ENCODE data around the gene MBD5. TPM values are rescaled to one million over a fixed set of nuclear protein-coding genes. Genes with fewer than 3 reads are reported as not detected.

MBD5 gene
- total RNA-seq, 1 donor from 2014 or later, result 15.0 TPM

- no peak for DNase-seq (ENCODE audit: low read depth)
Observed at GRCh38 chr2:148039783-148040182, 18.9 kb downstream of the MBD5 start.

GRCh38 chr2:148042219-148042618 is 21.3 kb downstream of the MBD5 start:
- DNase-seq (ENCODE audit: low read depth), result no peak
- H3K4me3 ChIP-seq (ENCODE audit: low read depth, low read length), result no peak overlapping the region
- TF ChIP-seq CTCF (conservative IDR thresholded peaks at IDR 0.05; ENCODE audit: low read depth, low read length), result no peak

More at GRCh38 chr2:148039783-148040182, 18.9 kb downstream of the MBD5 start:
- TF ChIP-seq CTCF (conservative IDR thresholded peaks at IDR 0.05; ENCODE audit: low read depth, low read length), result no peak
- no peak overlapping the region for H3K4me3 ChIP-seq (ENCODE audit: low read depth, low read length)

GRCh38 chr2:148044322-148044721 is 23.4 kb downstream of the MBD5 start:
- peak; percentile 7 for DNase-seq (ENCODE audit: low read depth)
- TF ChIP-seq CTCF (conservative IDR thresholded peaks at IDR 0.05; ENCODE audit: low read depth, low read length), result no peak
- H3K4me3 ChIP-seq (ENCODE audit: low read depth, low read length), result no peak overlapping the region

- DNase-seq (ENCODE audit: low read depth), result no peak
- no peak overlapping the region for H3K4me3 ChIP-seq (ENCODE audit: low read depth, low read length)
- TF ChIP-seq CTCF (conservative IDR thresholded peaks at IDR 0.05; ENCODE audit: low read depth, low read length), result no peak
Observed at GRCh38 chr2:148046802-148047201, 25.9 kb downstream of the MBD5 start.

- no peak overlapping the region for H3K4me3 ChIP-seq (ENCODE audit: low read depth, low read length)
- TF ChIP-seq CTCF (conservative IDR thresholded peaks at IDR 0.05; ENCODE audit: low read depth, low read length), result no peak
- DNase-seq (ENCODE audit: low read depth), result no peak
Observed at GRCh38 chr2:148048475-148049221, 27.8 kb downstream of the MBD5 start.

- no peak for TF ChIP-seq CTCF (conservative IDR thresholded peaks at IDR 0.05; ENCODE audit: low read depth, low read length)
- no peak for DNase-seq (ENCODE audit: low read depth)
- no peak overlapping the region for H3K4me3 ChIP-seq (ENCODE audit: low read depth, low read length)
Observed at GRCh38 chr2:148049284-148049683, 28.4 kb downstream of the MBD5 start.

- DNase-seq (ENCODE audit: low read depth), result no peak
- no peak overlapping the region for H3K4me3 ChIP-seq (ENCODE audit: low read depth, low read length)
- no peak for TF ChIP-seq CTCF (conservative IDR thresholded peaks at IDR 0.05; ENCODE audit: low read depth, low read length)
Observed at GRCh38 chr2:148052687-148053086, 31.8 kb downstream of the MBD5 start.
